ENCODE results near the gene TVP23A.
A peak's percentile ranks its signal among the peaks of the same experiment; 100 is the strongest.

Gene TVP23A

DNA sequence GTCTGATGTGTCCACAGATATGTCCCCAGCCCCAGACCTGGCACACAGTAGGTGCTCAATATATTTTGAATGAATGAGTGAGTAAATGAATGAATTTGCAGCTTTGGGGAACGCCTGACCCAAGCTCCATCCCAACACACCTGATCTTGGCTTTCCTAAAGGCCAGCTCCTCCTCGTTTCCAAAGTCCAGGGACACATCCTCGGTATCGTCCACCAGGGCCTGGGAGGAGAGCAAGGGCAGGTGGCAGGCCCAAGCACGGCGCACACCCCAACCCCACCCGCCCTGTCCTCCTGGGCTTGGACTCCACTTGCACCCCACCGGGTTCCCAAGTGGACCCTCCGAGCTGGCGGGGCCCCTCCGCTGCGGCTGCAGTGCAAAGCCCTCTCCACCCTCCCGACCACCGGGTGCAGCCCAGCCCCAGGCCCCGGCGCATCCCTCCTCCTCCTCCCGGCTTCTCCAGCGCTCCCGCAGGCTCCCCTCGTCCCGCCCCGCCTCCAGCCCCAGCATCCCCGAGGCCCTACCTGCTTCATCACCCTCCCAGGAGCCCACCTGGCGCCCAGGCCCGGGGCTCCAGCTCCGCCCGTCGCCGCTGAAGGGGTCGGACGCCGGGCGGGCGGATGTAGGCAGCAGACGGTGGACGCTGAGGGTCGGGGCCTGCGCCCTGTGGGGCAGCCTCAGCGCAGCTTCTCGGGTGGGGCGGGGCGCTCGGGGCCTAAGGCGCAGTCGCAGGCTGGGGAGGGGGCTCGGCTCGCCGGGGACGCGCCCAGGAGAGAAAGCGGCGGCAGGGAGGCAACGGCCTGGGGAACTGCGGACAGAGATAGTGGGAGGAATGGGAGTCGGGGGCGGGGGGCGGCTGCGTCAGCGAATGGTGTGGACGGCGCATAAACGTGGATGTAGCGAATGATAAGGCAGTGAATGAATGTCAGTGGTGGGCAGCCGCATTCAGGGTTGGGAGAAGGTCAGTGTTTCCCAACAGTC is at the start of gene TVP23A:
TSS of gene TVP23A (minus strand) at position 832 of the 979 bp plus-strand sequence. CDS start at position 531, 301 bp downstream.
- no peak for DNase-seq

DNA sequence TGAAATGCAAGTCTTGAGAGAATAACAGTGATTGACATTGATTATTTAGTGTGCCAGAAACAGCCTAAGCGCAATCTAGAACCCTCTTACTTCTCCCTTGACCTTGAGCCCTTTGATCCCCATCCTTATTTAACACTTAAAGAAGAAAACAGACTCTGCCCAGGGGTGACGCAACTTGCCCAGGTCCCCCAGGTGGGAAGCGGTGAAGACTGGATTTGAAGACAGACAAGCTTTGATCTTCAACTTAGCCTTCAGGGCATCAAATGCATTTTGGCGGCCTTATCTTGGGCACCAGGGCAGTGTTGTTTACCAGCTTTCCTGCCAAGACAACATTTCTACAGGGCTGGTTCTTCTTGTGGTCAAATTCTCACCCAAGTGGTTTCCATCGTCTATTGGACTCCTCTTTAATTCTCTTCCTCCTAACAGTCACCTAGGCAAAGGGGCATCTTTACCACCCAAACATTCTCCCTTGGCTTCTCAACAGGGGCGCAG is 49.6 kb upstream of the TVP23A start:
- no peak for DNase-seq

DNA sequence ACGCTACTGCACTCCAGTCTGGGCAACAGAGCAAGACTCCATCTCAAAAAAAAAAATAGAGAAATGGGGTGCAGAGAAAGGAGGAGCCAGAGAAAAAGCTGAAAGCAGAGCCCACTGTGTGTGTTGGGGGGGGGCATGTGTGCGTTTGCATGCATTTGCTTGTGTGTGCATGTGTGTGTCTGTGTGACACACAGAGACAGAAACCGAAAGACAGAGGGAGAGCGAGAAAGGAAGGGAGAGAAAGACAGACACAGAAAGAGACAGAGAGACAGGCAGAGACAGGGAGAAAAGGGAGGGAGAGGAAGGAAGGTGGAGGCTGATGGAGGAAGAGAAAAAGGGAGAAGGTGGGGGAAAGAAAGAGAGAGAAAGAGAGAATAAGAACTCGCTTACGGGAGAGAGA is 48.6 kb upstream of the TVP23A start:
- DNase-seq = no peak

DNA sequence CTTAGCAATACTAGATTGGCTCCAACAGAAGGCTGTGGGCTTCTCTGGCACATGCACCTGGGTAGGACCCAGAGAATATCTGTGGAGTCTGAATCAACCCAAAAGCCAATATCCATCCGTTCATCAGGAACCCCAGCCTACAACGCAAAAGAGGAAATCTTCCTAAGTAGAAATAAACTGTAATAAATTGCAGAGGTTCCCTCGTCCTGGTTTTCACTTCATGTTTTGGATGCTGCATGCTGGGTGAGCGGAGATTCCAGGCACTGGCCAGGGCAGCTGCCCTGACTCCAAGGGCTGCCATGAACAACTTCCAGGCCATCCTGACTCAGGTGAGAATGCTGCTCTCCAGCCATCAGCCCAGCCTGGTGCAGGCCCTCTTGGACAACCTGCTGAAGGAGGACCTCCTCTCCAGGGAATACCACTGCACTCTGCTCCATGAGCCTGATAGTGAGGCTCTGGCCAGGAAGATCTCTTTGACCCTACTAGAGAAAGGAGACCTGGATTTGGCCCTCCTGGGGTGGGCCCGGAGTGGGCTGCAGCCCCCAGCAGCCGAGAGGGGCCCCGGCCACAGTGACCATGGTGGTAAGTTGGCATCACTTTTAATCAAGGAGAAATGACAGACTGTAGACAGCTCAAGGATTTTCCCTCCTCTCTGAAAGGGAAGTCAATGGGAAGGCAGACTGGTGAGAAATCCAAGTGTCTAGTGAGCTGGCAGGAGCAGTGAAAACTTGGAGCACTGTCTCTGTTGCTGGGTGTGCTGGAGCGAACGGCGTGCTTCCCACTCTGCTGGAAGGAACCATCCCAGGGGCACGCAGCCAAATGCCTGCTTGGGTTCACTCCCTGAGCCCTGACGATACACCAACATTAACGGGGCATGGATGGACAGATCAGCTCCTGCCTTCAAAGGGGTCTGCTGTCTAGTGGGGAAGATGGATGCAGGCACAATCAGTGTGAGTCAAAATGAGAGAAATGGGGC is 47.7 kb upstream of the TVP23A start:
- DNase-seq = no peak

DNA sequence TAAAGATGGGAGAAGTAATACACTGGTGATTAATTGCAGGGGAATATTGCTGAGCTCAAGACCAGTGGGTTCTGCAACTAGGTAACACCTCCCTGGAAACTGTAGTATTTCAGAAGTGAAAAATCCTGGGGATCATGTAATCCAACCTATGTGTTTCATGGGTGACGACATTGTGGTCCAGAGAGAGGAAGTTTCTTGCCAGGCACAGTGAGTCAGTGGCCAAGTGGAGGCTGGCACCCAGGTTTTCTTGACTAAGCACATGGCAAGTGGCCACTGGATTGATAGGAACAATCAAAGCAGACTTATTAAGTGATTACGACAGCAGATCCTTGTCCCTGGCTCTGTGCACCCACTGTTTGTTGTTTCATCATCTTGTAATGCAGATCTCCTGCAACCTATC is 43.8 kb upstream of the TVP23A start:
- DNase-seq = peak in 1 of 2 experiments; percentile 61

DNA sequence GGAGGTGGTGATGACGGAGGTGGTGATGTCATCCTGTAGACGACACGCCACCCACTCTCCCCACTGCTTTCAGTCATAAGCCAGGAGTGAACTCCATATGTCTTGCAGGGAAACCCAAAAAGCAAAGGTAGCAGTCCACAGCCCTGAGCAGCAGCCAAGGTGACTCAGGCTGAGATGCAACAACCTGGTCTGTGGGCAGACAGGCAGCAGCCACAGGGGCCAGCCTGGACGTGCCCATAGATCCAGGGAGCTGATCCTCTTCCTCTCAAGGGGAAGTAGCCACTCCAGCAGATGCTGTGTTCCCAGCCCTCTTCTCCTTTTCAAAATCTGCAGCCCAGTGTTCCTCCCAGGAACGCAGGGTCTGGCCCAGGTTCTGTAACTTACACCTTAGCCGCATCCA is 41.1 kb upstream of the TVP23A start:
- no peak for DNase-seq

DNA sequence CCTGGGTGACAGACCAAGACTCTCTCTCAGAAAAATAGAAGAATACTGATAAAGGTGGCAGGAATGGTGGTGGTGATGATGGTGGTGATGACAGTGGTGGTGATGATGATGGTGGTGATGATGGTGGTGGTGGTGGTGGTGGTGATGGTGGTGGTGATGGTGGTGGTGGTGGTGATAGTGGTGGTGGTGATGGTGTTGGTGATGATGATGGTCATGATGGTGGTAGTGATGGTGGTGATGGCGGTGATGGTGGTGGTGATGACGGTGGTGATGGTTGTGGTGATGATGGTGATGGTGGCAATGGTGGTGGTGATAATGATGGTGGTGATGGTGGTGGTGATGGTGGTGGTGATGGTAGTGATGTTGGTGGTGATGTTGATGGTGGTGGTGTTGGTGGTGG is 40.4 kb upstream of the TVP23A start:
- no peak for DNase-seq

DNA sequence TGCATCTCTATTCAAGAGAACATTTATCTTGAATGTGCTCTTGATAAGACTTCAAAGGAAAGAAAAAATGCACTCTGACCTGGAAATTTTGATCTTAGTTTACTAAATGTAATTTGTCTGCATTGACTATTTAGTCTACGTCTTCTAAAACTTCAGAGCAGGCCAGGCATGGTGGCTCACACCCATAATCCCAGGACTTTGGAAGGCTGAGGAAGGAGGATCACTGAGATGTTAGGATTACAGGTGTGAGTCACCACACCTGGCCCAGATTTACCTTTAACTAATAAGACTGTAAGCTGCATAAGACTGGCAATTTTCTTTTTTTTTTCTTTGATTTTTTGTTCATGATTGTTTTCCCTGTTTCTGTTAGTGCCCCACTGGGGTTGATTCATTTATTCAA is 39.6 kb upstream of the TVP23A start:
- DNase-seq = no peak

DNA sequence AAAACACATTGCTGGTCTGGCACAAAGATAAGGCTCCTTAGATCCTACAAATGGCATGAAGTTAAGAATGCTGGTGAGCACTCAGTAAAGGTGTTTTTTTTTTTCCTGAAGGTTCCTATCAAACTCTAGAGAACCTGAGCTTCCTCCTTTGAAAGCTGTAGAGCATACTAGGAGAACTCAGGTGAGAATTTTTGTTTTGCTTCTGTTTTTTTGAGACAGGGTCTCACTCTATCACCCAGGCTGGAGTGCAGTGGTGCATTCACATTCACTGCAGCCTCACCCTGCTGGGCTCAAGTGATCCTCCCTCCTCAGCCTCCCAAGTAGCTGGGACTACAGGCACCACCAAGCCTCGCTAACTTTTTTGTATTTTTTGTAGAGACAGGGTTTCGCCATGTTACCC is 37.4 kb upstream of the TVP23A start:
- DNase-seq = no peak

DNA sequence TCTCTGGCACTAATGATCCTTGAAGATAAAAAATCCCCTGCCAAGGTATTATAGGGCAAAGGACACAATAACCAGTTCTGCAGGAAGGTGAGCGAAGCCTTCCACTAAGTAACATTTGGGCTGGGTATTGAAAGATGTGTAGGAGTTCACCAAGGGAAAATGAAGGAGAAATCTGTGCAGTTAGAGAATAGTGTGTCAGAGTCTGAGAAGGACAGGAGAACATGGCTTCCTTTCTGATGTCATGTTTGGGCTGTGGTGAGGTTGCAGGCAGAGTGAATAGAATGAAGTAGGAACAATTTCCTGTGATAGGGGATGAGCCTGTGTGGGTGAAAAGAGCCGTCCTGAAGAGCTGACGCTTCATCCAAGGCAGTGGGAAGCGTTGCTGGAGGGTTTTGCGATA is 34.4 kb upstream of the TVP23A start:
- no peak for DNase-seq

DNA sequence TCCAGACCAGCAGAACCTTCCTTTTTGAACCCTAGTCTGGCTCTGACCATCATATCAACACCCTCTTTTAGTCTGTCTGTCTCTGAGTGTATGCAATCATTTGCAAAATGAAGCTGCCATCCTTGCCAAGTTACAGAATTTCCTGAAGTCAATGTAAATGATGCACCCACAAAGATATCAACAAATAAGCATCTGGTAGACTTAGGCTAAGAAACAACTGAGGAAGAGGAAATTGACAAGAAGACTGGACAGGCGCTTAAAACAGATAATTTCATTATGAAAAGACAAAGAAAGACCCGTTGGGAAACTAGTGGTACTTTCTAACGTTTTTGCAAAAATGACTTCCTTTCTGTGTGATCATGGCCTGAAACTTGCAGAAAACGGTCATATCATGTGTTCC is 33.7 kb upstream of the TVP23A start:
- DNase-seq = no peak

DNA sequence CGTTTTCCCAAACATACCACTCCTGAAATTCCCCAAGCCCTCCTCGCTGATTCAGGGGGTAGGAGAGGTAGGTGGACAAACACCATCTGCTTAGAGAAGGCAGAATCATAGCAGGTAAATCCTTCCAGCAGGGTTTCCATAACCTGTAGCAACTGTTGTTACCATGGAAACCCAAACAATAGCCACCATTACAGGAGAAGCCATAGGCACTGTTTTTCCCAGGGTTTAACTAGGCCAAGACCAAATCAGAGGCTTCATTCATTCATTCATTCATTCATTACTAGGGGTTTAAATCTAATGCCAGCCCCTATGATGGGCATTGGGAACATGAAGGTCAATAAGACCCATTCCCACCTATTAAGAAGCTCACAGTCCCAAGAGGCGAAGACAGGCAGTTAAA is 32.9 kb upstream of the TVP23A start:
- DNase-seq = no peak

DNA sequence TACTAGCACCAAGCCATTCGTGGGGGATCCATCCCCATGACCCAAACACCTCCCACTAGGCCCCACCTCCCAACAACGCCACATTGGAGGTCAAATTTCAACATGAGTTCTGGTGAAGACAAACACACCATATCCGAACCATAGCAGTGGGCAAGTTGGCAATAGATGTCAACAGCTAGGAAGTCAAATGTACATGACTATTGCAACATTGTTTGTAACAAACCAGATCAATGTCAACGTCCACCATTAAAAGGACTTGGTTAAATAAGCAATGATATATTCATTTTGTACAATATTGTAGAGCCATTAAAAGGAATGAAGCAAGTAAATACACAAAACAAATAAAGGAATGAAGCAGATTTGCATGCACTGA is 31.9 kb upstream of the TVP23A start:
- no peak for DNase-seq

DNA sequence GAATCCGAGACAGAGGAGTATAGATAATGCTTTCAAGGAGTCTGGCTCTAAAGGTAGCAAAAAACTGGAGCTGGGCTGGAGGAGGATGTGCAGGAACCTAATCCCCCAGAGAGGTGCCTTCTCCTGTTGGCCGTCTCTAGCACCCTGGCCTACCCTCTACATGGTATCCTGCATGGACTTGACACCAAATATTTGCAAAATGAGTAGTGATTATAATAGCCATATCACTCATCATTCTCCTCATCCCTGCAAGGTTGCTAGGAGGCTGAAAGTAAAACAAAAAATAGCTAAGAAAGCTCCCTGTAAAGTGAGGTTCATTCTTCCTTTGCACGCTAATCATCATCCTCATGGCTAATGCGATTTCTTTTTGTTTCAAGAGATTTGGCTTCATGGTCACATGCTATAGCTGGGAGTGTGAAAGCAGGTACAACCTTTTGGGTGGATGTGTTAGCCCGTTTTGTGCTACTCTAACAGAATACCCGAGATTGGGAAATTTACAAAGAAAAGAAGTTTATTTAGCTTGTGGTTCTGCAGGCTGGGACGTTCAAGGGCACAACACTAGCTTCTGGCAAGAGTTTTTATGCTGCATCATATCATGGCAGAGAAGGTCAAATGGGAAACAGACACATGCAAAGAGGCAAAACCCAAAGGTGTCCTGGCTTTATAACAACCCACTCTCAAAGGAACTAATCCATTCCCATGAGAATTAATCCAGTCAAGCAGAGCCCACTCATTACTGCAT is 31.3 kb upstream of the TVP23A start:
- DNase-seq = no peak

DNA sequence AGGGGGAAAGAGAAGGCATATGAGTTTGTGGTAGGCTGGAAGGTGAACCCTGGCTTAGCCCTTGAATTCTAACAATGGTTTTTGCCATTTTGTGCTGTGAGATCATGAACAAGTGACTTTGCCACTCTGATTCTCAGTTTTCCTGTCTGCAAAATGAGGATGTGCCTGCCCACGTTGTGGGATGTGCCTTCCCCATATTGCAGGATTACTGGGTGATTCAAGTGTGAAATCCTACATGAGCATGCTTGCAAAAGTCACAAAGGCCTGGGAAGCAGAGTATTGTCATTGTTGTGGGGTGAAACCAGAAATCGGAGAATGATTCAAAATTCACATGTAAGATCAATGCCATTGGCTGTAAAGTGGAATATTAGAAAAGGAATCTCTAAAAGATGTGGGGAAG is 28.6 kb upstream of the TVP23A start:
- DNase-seq = no peak

DNA sequence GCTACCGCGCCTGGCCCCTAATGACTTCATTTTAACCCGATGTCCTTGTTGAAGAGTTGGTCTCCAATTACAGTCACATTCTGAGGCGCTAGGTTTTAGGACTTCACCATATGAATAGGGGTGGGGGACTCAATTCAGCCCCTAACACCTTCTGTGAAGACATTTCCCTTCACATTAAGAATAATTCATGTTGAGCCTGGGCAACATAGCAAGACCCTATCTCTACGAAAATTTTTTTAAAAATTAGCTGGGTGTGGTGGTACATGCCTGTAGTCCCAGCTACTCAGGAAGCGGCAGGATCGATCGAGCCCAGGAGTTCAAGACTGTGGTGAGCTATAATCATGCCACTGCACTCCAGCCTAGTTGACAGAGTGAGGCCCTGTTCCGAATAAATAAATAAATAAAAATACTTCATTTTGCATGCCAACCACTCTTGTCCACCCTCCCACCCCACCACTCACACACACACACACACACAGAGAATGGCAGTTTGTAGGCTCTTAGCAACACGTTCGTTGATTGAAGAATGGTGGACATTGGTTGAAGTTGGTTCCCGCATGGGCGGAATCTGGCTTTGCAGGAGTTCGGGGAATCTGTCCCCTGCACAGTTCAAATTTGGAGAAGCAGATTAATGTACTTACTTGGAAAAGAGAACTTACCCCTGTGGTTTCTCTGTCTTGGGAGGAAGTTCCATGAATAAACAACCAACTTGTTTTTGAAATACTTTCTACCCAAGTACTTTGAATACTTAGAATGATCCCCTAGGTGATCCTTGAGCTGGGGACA is 27.8 kb upstream of the TVP23A start:
- DNase-seq = no peak

DNA sequence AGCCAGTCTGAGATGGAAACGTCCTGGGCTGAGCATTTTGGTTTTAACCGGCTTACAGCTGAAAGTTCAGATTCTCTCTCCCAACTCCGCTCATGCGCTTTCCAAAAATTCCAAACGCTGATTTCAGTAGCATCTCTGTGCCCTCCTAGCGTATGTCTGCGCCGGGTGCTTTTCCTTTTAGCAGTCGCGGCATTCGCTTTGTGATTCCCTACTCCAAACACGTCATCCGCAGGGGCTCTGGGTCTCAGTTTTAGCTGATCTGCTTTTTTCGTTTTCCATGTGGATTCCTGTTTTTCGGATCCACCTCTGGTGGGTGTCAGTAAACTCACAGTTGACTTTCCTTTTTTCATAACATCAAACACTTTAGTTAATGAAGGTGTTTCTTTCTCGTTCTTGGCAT is 22.1 kb upstream of the TVP23A start:
- no peak for DNase-seq

DNA sequence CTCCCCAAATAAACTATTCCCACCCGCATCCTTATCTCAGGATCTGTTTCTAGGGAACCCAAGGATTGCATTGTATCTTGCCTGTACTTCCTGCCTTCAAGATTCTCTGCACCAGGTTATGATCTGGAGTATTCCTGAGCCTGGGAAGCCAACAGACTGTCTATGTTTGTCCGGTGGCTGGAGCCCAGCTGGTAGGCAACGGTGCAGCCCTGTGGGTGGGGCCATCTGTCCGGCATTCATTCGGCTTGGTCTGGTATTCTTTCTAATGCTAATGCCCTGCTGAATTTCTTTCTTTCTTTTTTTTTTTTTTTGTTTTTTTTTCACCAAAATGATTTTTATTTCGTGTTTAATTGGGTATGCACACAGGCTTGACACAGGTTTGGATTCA is 20.7 kb upstream of the TVP23A start:
- DNase-seq = no peak

DNA sequence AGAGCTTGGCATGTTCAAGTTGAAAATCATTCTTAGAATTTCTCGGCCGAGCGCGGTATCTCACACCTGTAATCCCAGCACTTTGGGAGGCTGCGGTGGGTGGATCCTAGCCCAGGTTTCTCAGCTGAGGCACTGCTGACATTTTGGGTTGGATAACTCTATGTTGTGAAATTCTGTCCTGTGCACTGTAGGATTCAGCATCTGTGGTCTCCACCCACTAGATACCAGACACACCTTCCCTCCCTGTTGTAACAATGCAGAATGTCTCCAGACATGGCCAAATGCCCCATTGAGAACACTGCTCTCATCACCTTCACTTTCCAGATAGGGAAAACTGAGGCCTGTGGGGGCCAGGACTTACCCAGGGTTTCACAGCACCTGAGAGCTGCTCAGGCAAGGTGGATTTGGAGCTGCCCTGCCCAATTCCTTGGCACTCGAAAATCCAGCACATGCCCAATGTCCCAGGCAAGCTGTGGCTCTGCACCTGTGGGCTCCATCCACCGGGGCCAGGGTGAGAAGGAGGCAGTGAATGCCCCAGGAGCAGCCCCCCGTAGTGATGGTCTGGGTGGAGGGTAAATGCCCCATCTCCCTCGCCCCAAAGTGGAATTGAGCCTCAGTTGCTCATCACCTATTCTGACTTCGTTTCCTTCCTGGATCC is 20.2 kb upstream of the TVP23A start:
- no peak for DNase-seq

DNA sequence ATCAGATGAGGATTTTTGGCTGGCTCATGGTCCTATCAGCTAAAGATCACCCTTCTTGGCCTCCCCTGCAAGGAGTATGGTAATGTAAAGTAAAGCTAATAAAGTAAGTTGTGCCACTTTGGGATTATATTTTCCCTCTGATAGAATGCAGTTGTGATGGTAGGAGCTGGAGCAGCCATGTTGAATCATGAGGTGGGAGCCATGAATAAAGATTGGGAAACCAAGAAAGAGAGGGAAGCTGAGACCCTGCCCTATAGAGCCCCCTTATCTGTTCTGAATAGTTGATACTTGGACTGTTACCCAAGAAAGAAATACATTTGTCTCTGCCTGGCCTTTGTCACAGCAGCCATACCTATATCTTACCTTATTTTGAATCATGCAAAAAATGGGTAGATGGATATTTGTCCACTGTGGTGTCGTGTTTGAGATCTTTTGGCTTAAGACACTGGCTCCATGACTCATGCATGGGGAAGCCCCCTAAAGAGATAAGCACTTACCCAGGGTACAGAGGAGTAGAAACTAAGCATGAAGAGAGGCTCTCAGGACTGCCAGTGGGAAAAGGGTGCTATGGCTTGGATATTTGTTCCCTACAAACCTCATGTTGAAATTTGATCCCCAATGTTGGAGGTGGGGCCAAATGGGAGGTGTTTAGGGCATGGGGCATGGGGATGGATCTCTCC is 17.7 kb upstream of the TVP23A start:
- no peak for DNase-seq

All from SW 1271 (cell line).